D721Med (cell line): ENCODE measurements around the gene RUFY1.

Source experiments
- DNase-seq: peaks from one replicate; pipeline ENCODE4 v3.0.0; 2011; ENCODE audit warnings: low spot score; ENCODE audit not compliant: insufficient read length
- FAIRE-seq: peaks from 2 replicates; lab custom pipeline; 2011; peaks lifted over from hg19 to GRCh38; lab: Jason Lieb, UNC
- TF ChIP-seq, protein P1 (sequence below): IDR thresholded peaks from 2 replicates; pipeline ENCODE4 v1.5.1; 2012; ENCODE audit warnings: mild to moderate bottlenecking, control low read depth; ENCODE audit not compliant: insufficient read depth; ENCODE audit errors: missing control alignments

Gene RUFY1

GRCh38 chr5:179568721-179569120 lies 18.4 kb downstream of the RUFY1 start:
- no peak for FAIRE-seq
- DNase-seq: no peak
- TF ChIP-seq, protein P1, sequence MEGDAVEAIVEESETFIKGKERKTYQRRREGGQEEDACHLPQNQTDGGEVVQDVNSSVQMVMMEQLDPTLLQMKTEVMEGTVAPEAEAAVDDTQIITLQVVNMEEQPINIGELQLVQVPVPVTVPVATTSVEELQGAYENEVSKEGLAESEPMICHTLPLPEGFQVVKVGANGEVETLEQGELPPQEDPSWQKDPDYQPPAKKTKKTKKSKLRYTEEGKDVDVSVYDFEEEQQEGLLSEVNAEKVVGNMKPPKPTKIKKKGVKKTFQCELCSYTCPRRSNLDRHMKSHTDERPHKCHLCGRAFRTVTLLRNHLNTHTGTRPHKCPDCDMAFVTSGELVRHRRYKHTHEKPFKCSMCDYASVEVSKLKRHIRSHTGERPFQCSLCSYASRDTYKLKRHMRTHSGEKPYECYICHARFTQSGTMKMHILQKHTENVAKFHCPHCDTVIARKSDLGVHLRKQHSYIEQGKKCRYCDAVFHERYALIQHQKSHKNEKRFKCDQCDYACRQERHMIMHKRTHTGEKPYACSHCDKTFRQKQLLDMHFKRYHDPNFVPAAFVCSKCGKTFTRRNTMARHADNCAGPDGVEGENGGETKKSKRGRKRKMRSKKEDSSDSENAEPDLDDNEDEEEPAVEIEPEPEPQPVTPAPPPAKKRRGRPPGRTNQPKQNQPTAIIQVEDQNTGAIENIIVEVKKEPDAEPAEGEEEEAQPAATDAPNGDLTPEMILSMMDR: no peak

- DNase-seq: no peak
- no peak for FAIRE-seq
- TF ChIP-seq, protein P1: no peak
Observed at GRCh38 chr5:179572386-179572785, 22.0 kb downstream of the RUFY1 start.

GRCh38 chr5:179577286-179577960 lies 27.1 kb downstream of the RUFY1 start:
- DNase-seq (no peak), FAIRE-seq (no peak)
- TF ChIP-seq, protein P1: no peak

- TF ChIP-seq, protein P1: no peak
- no peak for FAIRE-seq
- DNase-seq: no peak
Observed at GRCh38 chr5:179585941-179586401, 35.6 kb downstream of the RUFY1 start.

- no peak for FAIRE-seq
- TF ChIP-seq, protein P1: no peak
- no peak for DNase-seq
Observed at GRCh38 chr5:179588166-179588565, 37.8 kb downstream of the RUFY1 start.

DNA sequence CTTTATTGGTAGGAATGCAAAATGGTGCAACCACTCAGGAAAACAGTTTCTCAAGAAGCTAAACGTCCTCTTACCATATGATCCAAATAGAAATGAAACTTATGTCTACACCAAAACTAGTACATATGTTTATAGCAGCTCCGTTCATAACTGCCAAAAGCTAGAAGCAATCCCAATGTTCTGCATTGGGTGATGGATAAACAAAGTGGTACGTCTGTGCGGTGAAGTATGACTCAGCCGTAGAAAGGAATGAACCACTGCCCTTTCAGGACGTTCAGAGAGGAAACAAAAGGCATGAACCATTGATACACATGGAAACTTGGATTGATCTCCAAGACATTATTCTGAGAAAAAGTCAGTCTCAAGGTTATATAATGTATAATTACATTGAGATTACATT lies 45.6 kb downstream of the RUFY1 start:
- DNase-seq: no peak
- no peak for FAIRE-seq
- TF ChIP-seq, protein P1: no peak

DNA sequence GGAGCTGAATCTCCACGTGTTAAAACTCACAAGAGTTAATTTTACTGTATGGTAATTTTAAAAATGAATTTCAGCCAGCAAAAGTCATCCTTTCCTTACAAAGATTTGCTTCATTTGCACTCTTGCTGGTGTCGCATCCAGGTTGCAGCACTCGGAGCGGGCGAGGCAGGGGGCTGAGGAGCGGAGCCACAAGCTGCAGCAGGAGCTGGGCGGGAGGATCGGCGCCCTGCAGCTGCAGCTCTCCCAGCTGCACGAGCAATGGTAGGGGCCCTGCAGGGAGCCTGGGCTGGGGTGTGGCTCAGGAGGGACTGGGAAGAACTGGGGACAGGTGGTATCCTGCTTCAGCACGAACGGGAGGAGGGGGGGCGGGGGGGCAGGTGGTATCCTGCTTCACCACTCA lies 46.1 kb downstream of the RUFY1 start:
- TF ChIP-seq, protein P1: no peak
- FAIRE-seq (no peak), DNase-seq (no peak)
